MM.1S (cell line): Measurements from ENCODE around the gene PACS2.

Experiments
- DNase-seq: peaks from one replicate; pipeline ENCODE4 v3.0.0-alpha.2; 2015
- H2AFZ ChIP-seq: fragments of 300-600 bp; sonication (generic); 2 replicates; pipeline ENCODE4 v1.6.0; 2016; ENCODE audit warnings: antibody characterized with exemption, low read length
- H3F3A ChIP-seq: fragments of 300-600 bp; sonication (generic); 2 replicates; pipeline ENCODE4 v1.6.1; 2016; ENCODE audit warnings: mild to moderate bottlenecking, antibody characterized with exemption, low read length, moderate library complexity, mixed read lengths; ENCODE audit not compliant: insufficient read depth
- H3K27ac ChIP-seq: fragments of 300-600 bp; sonication (generic); 2 replicates; pipeline ENCODE4 v1.5.1; 2016; ENCODE audit warnings: mild to moderate bottlenecking, low read length
- H3K27me3 ChIP-seq: fragments of 300-600 bp; sonication (generic); replicated peaks from 2 replicates; pipeline ENCODE4 v1.6.0; 2016; ENCODE audit warnings: low read length; ENCODE audit not compliant: insufficient read depth
- H3K36me3 ChIP-seq: fragments of 300-600 bp; sonication (generic); replicated peaks from 2 replicates; pipeline ENCODE4 v1.6.1; 2016; ENCODE audit warnings: mild to moderate bottlenecking, low read length, mixed read lengths; ENCODE audit not compliant: insufficient read depth
- H3K4me1 ChIP-seq: fragments of 300-600 bp; sonication (generic); 2 replicates; pipeline ENCODE4 v1.6.1; 2016; ENCODE audit warnings: low read length, mixed read lengths
- H3K4me2 ChIP-seq: fragments of 300-600 bp; sonication (generic); 2 replicates; pipeline ENCODE4 v1.6.0; 2016; ENCODE audit warnings: low read depth, low read length
- H3K4me3 ChIP-seq: fragments of 300-600 bp; sonication (generic); 2 replicates; pipeline ENCODE4 v1.5.1; 2016; ENCODE audit warnings: low read length, mixed read lengths
- H3K79me2 ChIP-seq: fragments of 300-600 bp; sonication (generic); 2 replicates; pipeline ENCODE4 v1.6.1; 2016; ENCODE audit warnings: mixed run types, low read length, mixed read lengths
- H3K9ac ChIP-seq: fragments of 300-600 bp; sonication (generic); 2 replicates; pipeline ENCODE4 v1.6.1; 2016; ENCODE audit warnings: low read length, mixed read lengths
- H3K9me2 ChIP-seq: fragments of 300-600 bp; sonication (generic); replicated peaks from 2 replicates; pipeline ENCODE4 v1.6.1; 2016; ENCODE audit warnings: mild to moderate bottlenecking, low read length, mixed read lengths; ENCODE audit not compliant: insufficient read depth
- H3K9me3 ChIP-seq: fragments of 300-600 bp; sonication (generic); replicated peaks from 2 replicates; pipeline ENCODE4 v1.6.1; 2016; ENCODE audit warnings: mild to moderate bottlenecking, low read length, mixed read lengths; ENCODE audit not compliant: insufficient read depth
- H4K20me1 ChIP-seq: fragments of 300-600 bp; sonication (generic); 2 replicates; pipeline ENCODE4 v1.6.1; 2016; ENCODE audit warnings: mild to moderate bottlenecking, low read length, moderate library complexity, mixed read lengths; ENCODE audit not compliant: insufficient read depth
- EZH2 ChIP-seq: fragments of 300-600 bp; sonication (generic); optimal IDR thresholded peaks from 2 replicates; pipeline ENCODE3; 2017; ENCODE audit warnings: low read depth, mild to moderate bottlenecking, antibody characterized with exemption, low read length, mixed read lengths
- EZH2phosphoT487 ChIP-seq: fragments of 300-600 bp; sonication (generic); IDR thresholded peaks from 2 replicates; pipeline ENCODE4 v1.6.1; 2018; ENCODE audit warnings: antibody characterized with exemption, low read length
- TF ChIP-seq, protein P1 (sequence below): fragments of 300-600 bp; sonication (generic); IDR thresholded peaks from 2 replicates; pipeline ENCODE4 v1.5.1; 2016; ENCODE audit warnings: antibody characterized with exemption, low read length, mixed read lengths

Gene PACS2

DNA sequence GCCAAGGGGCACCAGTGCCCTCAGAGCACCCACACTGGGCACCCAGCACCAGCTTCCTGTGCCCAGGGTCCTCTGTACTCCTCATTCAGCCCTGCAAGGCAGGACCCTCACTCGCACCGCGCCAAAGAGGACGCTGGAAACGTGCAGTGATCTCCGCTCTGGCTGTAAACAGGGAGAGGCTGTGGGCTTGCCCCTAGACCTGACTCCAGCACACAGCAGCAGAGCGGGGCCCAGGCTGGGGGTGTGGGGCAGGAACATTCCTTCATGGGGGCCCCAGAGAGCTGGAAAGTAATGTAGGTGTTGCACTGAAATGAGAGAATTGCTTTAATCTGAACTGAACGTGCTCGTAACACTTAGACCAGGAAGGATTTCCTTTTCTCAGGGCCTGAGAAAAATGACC, 8.8 kb upstream of the PACS2 start:
- H3K36me3 ChIP-seq, result no peaks in the 10 kb centered on the region
- no peaks in the 10 kb centered on the region for H3F3A ChIP-seq
- H3K4me3 ChIP-seq, result no peak overlapping the region
- H3K27ac ChIP-seq, result no peak overlapping the region
- no peak overlapping the region for H3K9ac ChIP-seq
- DNase-seq, result no peak
- H3K9me2 ChIP-seq, result no peaks in the 10 kb centered on the region
- H3K4me1 ChIP-seq, result no peaks in the 10 kb centered on the region
- H3K27me3 ChIP-seq, result no peaks in the 10 kb centered on the region
- no peaks in the 10 kb centered on the region for H4K20me1 ChIP-seq
- H3K4me2 ChIP-seq, result no peak overlapping the region
- H3K9me3 ChIP-seq, result no peaks in the 10 kb centered on the region
- H3K79me2 ChIP-seq, result no peaks in the 10 kb centered on the region
- no peak overlapping the region for H2AFZ ChIP-seq
- no peak for TF ChIP-seq EZH2phosphoT487
- TF ChIP-seq EZH2, result no peak

DNA sequence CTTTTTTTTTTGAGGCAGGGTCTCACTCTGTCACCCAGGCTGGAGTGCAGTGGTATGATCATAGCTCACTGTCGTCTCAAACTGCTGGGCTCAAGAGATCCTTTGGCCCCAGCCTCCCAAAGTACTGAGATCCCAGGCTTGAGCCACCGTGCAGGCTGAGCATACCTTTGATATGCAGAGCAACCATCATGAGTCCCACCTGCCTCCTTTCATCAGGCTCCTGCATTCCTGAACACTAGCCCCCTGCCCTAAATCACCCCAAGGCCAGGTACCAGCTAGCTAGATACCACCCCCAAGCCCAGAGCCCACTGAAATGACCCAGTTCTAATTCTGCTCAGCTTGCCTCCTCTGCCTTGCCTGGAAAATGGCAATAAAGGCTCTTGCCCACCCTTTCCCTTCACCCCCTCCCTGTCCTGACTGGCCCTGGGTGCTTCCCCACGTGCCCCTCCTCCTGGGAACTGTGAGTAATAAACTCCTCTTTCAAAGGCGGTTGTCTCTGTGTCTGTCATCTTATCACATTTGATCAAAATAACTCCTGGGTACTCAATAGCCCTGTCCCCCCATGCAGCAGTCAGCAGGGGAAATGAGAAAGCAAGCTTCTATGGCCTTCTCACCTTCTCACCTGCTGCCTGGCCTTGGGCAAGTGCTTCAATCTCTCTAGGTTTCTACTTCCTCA, 7.4 kb upstream of the PACS2 start:
- TF ChIP-seq, protein P1, sequence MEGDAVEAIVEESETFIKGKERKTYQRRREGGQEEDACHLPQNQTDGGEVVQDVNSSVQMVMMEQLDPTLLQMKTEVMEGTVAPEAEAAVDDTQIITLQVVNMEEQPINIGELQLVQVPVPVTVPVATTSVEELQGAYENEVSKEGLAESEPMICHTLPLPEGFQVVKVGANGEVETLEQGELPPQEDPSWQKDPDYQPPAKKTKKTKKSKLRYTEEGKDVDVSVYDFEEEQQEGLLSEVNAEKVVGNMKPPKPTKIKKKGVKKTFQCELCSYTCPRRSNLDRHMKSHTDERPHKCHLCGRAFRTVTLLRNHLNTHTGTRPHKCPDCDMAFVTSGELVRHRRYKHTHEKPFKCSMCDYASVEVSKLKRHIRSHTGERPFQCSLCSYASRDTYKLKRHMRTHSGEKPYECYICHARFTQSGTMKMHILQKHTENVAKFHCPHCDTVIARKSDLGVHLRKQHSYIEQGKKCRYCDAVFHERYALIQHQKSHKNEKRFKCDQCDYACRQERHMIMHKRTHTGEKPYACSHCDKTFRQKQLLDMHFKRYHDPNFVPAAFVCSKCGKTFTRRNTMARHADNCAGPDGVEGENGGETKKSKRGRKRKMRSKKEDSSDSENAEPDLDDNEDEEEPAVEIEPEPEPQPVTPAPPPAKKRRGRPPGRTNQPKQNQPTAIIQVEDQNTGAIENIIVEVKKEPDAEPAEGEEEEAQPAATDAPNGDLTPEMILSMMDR, result no peak
- TF ChIP-seq EZH2phosphoT487 (no peak), EZH2 (no peak)
- DNase-seq, result no peak
- H4K20me1 ChIP-seq, result no peaks in the 10 kb centered on the region
- no peaks in the 10 kb centered on the region for H3K27me3 ChIP-seq
- no peak overlapping the region for H2AFZ ChIP-seq
- H3K4me2 ChIP-seq, result no peak overlapping the region
- no peak overlapping the region for H3K27ac ChIP-seq
- H3K4me1 ChIP-seq, result no peaks in the 10 kb centered on the region
- no peaks in the 10 kb centered on the region for H3K36me3 ChIP-seq
- H3K79me2 ChIP-seq, result no peaks in the 10 kb centered on the region
- no peaks in the 10 kb centered on the region for H3K9me3 ChIP-seq
- no peaks in the 10 kb centered on the region for H3F3A ChIP-seq
- H3K9me2 ChIP-seq, result no peaks in the 10 kb centered on the region
- no peak overlapping the region for H3K4me3 ChIP-seq
- no peak overlapping the region for H3K9ac ChIP-seq

DNA sequence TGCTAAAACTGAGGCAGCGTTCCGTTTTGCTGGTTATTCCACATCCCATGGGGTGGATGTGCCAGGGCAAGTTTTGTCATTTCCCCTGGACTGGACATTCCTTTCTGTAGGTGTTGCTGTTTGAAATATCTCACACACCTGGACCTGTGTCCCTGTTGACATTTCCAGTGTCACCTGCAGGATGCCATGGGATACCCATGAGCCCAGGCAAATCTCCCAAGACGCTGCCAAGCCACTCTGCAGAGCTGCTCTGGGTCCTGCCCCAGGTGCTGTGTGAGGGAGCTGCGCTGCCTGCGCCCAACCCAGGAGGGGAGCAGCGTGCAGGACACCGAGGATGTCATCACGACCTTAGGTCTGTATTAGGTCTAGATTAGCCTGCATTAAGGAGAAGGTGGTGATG, 5.2 kb upstream of the PACS2 start:
- H3K4me3 ChIP-seq, result no peak overlapping the region
- TF ChIP-seq EZH2, result no peak
- TF ChIP-seq, protein P1, result no peak
- no peak overlapping the region for H3K4me2 ChIP-seq
- H3K27me3 ChIP-seq, result no peaks in the 10 kb centered on the region
- DNase-seq, result no peak
- H3K79me2 ChIP-seq, result no peaks in the 10 kb centered on the region
- H3K9me3 ChIP-seq, result no peaks in the 10 kb centered on the region
- H3F3A ChIP-seq, result no peaks in the 10 kb centered on the region
- no peaks in the 10 kb centered on the region for H3K9me2 ChIP-seq
- H4K20me1 ChIP-seq, result no peaks in the 10 kb centered on the region
- H3K36me3 ChIP-seq, result no peaks in the 10 kb centered on the region
- no peak overlapping the region for H3K9ac ChIP-seq
- no peaks in the 10 kb centered on the region for H3K4me1 ChIP-seq
- no peak overlapping the region for H2AFZ ChIP-seq
- H3K27ac ChIP-seq, result no peak overlapping the region

DNA sequence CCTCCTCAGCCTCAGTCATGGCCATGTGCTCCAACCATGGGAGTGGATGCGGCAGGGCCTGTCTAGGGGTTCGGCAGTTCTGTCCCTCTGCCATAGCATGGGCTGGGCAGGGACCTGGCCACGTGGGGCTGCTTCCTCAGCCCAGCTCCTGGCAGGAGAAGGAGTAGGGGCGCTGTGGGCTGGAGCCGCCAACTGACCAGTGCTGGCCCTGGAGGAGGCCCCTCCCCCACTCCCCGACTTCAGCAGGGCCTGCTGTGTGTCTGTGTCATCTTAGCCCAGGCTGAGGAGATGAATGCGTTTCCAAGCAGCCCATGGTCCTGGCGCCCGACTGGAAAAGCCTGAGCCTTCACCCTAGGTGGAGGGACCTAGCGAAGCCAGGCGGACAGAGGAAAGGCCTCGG, 2.7 kb upstream of the PACS2 start:
- no peaks in the 10 kb centered on the region for H3K9me2 ChIP-seq
- DNase-seq, result no peak
- no peaks in the 10 kb centered on the region for H3K36me3 ChIP-seq
- no peak overlapping the region for H3K4me2 ChIP-seq
- no peaks in the 10 kb centered on the region for H4K20me1 ChIP-seq
- no peaks in the 10 kb centered on the region for H3K9me3 ChIP-seq
- no peak overlapping the region for H3K27ac ChIP-seq
- no peaks in the 10 kb centered on the region for H3K4me1 ChIP-seq
- TF ChIP-seq EZH2phosphoT487 (no peak), EZH2 (no peak)
- TF ChIP-seq, protein P1, result no peak
- no peak overlapping the region for H3K4me3 ChIP-seq
- peaks cover 12% of the 10 kb centered on the region; the same call in 1 of the 2 replicates for H3K79me2 ChIP-seq
- no peaks in the 10 kb centered on the region for H3K27me3 ChIP-seq
- H3K9ac ChIP-seq, result no peak overlapping the region
- H2AFZ ChIP-seq, result no peak overlapping the region
- no peaks in the 10 kb centered on the region for H3F3A ChIP-seq
